GM13976 (cell line): Measurements from ENCODE around the gene CNTFR.

Source experiments
- DNase-seq: peaks from one replicate; pipeline ENCODE4 v3.0.0; 2012; ENCODE audit warnings: low spot score
- in situ Hi-C: fragments of 300-500 bp; cut with MboI; formaldehyde crosslinking; loops from one replicate; pipeline ENCODE4 v1.12.0; 2022; ENCODE audit warnings: low sequenced_read_pairs, mixed read lengths, inconsistent platforms; ENCODE audit not compliant: unreplicated experiment
- TF ChIP-seq, protein P1 (sequence below): IDR thresholded peaks from 2 replicates; pipeline ENCODE4 v1.5.1; 2012; ENCODE audit warnings: borderline replicate concordance, mild to moderate bottlenecking; ENCODE audit not compliant: insufficient read depth; ENCODE audit errors: extremely low read depth, missing control alignments, control extremely low read depth

The CNTFR gene

GRCh38 chr9:34546834-34547827 is 42.4 kb downstream of the CNTFR start:
- TF ChIP-seq, protein P1, sequence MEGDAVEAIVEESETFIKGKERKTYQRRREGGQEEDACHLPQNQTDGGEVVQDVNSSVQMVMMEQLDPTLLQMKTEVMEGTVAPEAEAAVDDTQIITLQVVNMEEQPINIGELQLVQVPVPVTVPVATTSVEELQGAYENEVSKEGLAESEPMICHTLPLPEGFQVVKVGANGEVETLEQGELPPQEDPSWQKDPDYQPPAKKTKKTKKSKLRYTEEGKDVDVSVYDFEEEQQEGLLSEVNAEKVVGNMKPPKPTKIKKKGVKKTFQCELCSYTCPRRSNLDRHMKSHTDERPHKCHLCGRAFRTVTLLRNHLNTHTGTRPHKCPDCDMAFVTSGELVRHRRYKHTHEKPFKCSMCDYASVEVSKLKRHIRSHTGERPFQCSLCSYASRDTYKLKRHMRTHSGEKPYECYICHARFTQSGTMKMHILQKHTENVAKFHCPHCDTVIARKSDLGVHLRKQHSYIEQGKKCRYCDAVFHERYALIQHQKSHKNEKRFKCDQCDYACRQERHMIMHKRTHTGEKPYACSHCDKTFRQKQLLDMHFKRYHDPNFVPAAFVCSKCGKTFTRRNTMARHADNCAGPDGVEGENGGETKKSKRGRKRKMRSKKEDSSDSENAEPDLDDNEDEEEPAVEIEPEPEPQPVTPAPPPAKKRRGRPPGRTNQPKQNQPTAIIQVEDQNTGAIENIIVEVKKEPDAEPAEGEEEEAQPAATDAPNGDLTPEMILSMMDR: peak; percentile 58
- DNase-seq: peak; percentile 59
- in situ Hi-C loops: no loop called here

- in situ Hi-C loops: no loop called here
- TF ChIP-seq, protein P1: no peak
These were observed 43.3 kb downstream of the CNTFR start for GRCh38 chr9:34546102-34546833.

DNA sequence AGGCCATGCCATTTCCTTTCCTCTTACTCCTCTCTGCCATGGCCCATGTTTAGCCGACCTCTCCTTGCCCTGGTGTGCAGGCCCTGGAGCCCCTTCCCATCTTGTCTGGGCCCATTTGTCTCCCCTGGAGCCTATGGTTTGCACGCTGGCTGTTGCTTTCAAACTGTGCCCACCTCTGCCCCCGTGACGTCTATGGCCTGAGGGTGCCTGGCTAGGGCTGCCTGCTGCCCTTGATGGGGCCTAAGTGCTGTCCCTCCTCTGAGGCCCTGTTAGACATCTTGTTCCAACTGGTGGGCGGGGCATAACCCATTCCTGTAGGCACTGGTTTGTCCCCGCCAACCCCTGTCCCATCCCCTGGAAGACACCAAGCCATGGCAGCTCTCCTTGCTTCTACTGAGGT is 44.0 kb downstream of the CNTFR start:
- in situ Hi-C loops: no loop called here
- TF ChIP-seq, protein P1: no peak

More at GRCh38 chr9:34546102-34546833, 43.3 kb downstream of the CNTFR start:
- DNase-seq: no peak

GRCh38 chr9:34544035-34544434 is 45.5 kb downstream of the CNTFR start:
- in situ Hi-C loops: no loop called here
- no peak for DNase-seq
- TF ChIP-seq, protein P1: no peak

More for the DNA sequence above, 44.0 kb downstream of the CNTFR start:
- no peak for DNase-seq

- in situ Hi-C loops: no loop called here
- no peak for DNase-seq
- TF ChIP-seq, protein P1: no peak
These were observed 48.0 kb downstream of the CNTFR start for GRCh38 chr9:34541540-34541939.

DNA sequence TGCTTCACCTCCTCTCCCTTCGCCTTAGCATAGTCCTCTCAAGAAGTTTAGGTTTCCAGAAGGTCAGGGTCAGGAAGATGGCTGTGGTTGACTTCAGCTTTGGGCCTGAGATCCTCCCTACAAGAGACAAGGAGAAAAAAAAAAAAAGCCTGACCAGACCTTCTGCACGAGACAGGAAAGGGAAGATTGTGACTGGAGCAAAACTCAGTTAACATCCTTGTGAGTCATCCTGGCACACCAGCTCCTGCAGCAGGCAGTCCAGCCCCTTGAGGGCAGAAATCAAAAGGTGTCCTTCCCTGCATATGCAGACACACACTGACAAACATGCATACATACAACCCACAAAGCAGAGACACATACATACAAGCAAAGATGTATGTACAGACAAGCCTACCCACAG is 48.7 kb downstream of the CNTFR start:
- TF ChIP-seq, protein P1: no peak
- in situ Hi-C loops: no loop called here
- DNase-seq: no peak
